HCT116 (cell line): Measurements from ENCODE around the gene WNT3A. TPM values are rescaled to one million over a fixed set of nuclear protein-coding genes. Genes with fewer than 3 reads are reported as not detected.

Source experiments
- ATAC-seq: fragments of 200-7000 bp; cut with Tn5 transposase; 2 replicates; pipeline ENCODE4 v1.9.1; 2020; ENCODE audit warnings: mild to moderate bottlenecking, moderate library complexity
- BruUV-seq: library from RNA; stranded (reverse); fragments of 400-500 nt; replicated peaks from 2 replicates; lab custom pipeline; 2021; lab: Mats Ljungman, UMichigan
- CTCF ChIA-PET: fragments of 300-600 bp; sonication (Branson Sonifier 250); formaldehyde crosslinking; loops from one replicate; lab custom pipeline; 2021; ENCODE audit warnings: antibody characterized with exemption; lab: Charles Lee
- POLR2A ChIA-PET: fragments of 300-600, 350-600 bp; sonication (Branson Sonifier 250); formaldehyde crosslinking; loops from one replicate; lab custom pipeline; 2021; ENCODE audit warnings: antibody characterized with exemption; lab: Charles Lee
- RAD21 ChIA-PET, 2 experiments: fragments of 300-600 bp; sonication (Branson Sonifier 250); formaldehyde crosslinking; loops; one replicate each; lab custom pipeline; 2023; ENCODE audit warnings: low total read pairs in 2 of 2; ENCODE audit not compliant: uncharacterized antibody in 2 of 2, unreplicated experiment in 2 of 2, low non-redundant PET in 1 of 2; lab: Charles Lee
- DNase-seq: peaks from one replicate; pipeline ENCODE4 v3.0.0-alpha.2; 2010; ENCODE audit warnings: low read depth, low spot score
- H2AFZ ChIP-seq: fragments of 200-600 bp; shearing (Covaris generic), sonication (generic); 2 replicates; pipeline ENCODE4 v1.6.1; 2017; ENCODE audit warnings: low read depth, mixed run types, mixed read lengths, antibody characterized with exemption, low read length; ENCODE audit not compliant: poor library complexity, severe bottlenecking
- H3K27ac ChIP-seq: 2 replicates; pipeline ENCODE4 v1.5.1; 2012; ENCODE audit warnings: low read depth, low read length
- H3K27me3 ChIP-seq: fragments of 200-600 bp; sonication (generic); 2 replicates; pipeline ENCODE4 v1.6.1; 2016; ENCODE audit warnings: mixed run types, low read length, mixed read lengths; ENCODE audit not compliant: insufficient read depth
- H3K36me3 ChIP-seq, 2 experiments: fragments of 200-500 bp in 1 of 2; fragments of 200-600 bp in 1 of 2; sonication (Bioruptor generic) in 1 of 2; sonication (generic) in 1 of 2; 2 replicates each; pipeline versions ENCODE4 v1.5.1 to v1.6.1; 2014 to 2016; ENCODE audit warnings: low read length in 2 of 2, inconsistent platforms in 1 of 2, mixed read lengths in 1 of 2, mixed run types in 1 of 2; ENCODE audit not compliant: insufficient read depth in 2 of 2, control insufficient read depth in 1 of 2
- H3K4me1 ChIP-seq, 2 experiments: fragments of 200-600 bp in 1 of 2; sonication (generic) in 1 of 2; 2 replicates each; pipeline versions ENCODE4 v1.5.1 to v1.6.1; 2012 to 2017; ENCODE audit warnings: low read length in 2 of 2, inconsistent platforms in 1 of 2, mild to moderate bottlenecking in 1 of 2, mixed read lengths in 1 of 2, mixed run types in 1 of 2, moderate library complexity in 1 of 2; ENCODE audit not compliant: insufficient read depth in 2 of 2, control insufficient read depth in 1 of 2
- H3K4me2 ChIP-seq: fragments of 200-600 bp; sonication (generic); 2 replicates; pipeline ENCODE4 v1.6.1; 2017; ENCODE audit warnings: mixed run types, low read length, mixed read lengths
- H3K4me3 ChIP-seq, 2 experiments: fragments of 200-600 bp in 1 of 2; sonication (generic) in 1 of 2; replicated peaks in 1 of 2; 2 replicates each; pipeline ENCODE4 v1.5.1; 2011 to 2016; ENCODE audit warnings: low read length in 2 of 2, control low read depth in 1 of 2, low read depth in 1 of 2, mild to moderate bottlenecking in 1 of 2, mixed read lengths in 1 of 2, mixed run types in 1 of 2
- H3K79me2 ChIP-seq: fragments of 200-600 bp; sonication (generic); 2 replicates; pipeline ENCODE4 v1.6.1; 2017; ENCODE audit warnings: mild to moderate bottlenecking, mixed run types, low read length, moderate library complexity, mixed read lengths; ENCODE audit not compliant: insufficient read depth
- H3K9ac ChIP-seq: fragments of 200-600 bp; sonication (generic); 2 replicates; pipeline ENCODE4 v1.6.1; 2016; ENCODE audit warnings: low read length, mixed read lengths
- H3K9me2 ChIP-seq: fragments of 200-600 bp; sonication (generic), shearing (Covaris generic); 2 replicates; pipeline ENCODE4 v1.6.1; 2017; ENCODE audit warnings: mixed run types, mild to moderate bottlenecking, moderate library complexity; ENCODE audit not compliant: insufficient read depth
- H3K9me3 ChIP-seq, 2 experiments: fragments of 200-500 bp in 1 of 2; fragments of 200-600 bp in 1 of 2; sonication (Bioruptor generic) in 1 of 2; sonication (generic) in 1 of 2; 2 replicates each; pipeline ENCODE4 v1.6.1; 2014 to 2017; ENCODE audit warnings: low read length in 2 of 2, mixed read lengths in 2 of 2, inconsistent platforms in 1 of 2, low read depth in 1 of 2, mild to moderate bottlenecking in 1 of 2, mixed run types in 1 of 2, moderate library complexity in 1 of 2; ENCODE audit not compliant: control insufficient read depth in 1 of 2, insufficient read depth in 1 of 2
- H4K20me1 ChIP-seq: fragments of 200-600 bp; sonication (generic), shearing (Covaris generic); 2 replicates; pipeline ENCODE4 v1.6.1; 2017; ENCODE audit warnings: mixed run types, mild to moderate bottlenecking, moderate library complexity; ENCODE audit not compliant: insufficient read depth
- CBX3 ChIP-seq: IDR thresholded peaks from 2 replicates; pipeline ENCODE4 v1.6.1; 2012; ENCODE audit warnings: low read depth
- EGR1 ChIP-seq: IDR thresholded peaks from 2 replicates; pipeline ENCODE4 v1.6.1; 2012; ENCODE audit warnings: low read depth
- ELF1 ChIP-seq: IDR thresholded peaks from 2 replicates; pipeline ENCODE4 v1.6.1; 2012; ENCODE audit warnings: low read depth, borderline replicate concordance
- EZH2phosphoT487 ChIP-seq: fragments of 200-600 bp; IDR thresholded peaks from 2 replicates; pipeline ENCODE4 v1.6.1; 2018; ENCODE audit warnings: antibody characterized with exemption, borderline replicate concordance
- FOSL1 ChIP-seq: IDR thresholded peaks from 2 replicates; pipeline ENCODE4 v1.6.1; 2012; ENCODE audit warnings: low read depth
- JUND ChIP-seq: IDR thresholded peaks from 2 replicates; pipeline ENCODE4 v1.6.1; 2012
- POLR2AphosphoS5 ChIP-seq: IDR thresholded peaks from 2 replicates; pipeline ENCODE4 v1.6.1; 2011; ENCODE audit warnings: mild to moderate bottlenecking, low read depth, low read length, moderate library complexity
- RAD21 ChIP-seq: IDR thresholded peaks from 2 replicates; pipeline ENCODE4 v1.6.1; 2012; ENCODE audit warnings: low read depth, mild to moderate bottlenecking
- SIN3A ChIP-seq: IDR thresholded peaks from 2 replicates; pipeline ENCODE4 v1.6.1; 2012; ENCODE audit warnings: low read depth
- SP1 ChIP-seq: IDR thresholded peaks from 2 replicates; pipeline ENCODE4 v1.6.1; 2012; ENCODE audit warnings: low read depth
- SRF ChIP-seq: IDR thresholded peaks from 2 replicates; pipeline ENCODE4 v1.6.1; 2012; ENCODE audit warnings: low read depth
- ZFX ChIP-seq: fragments of 450-650 bp; IDR thresholded peaks from 2 replicates; pipeline ENCODE4 v1.6.1; 2017
- ZNF274 ChIP-seq: fragments of 200-500 bp; sonication (Bioruptor generic); IDR thresholded peaks from 2 replicates; pipeline ENCODE4 v1.6.1; 2014; ENCODE audit warnings: mild to moderate bottlenecking, low read depth, low read length, inconsistent platforms
- intact Hi-C: fragments of 100-400 bp; cut with micrococcal nuclease; formaldehyde crosslinking; loops from 2 replicates; pipeline ENCODE4 v1.10.0; 2022
- total RNA-seq: library from RNA; stranded (reverse); gene quantifications from one replicate; pipeline ENCODE4 v1.2.1, GENCODE V29; 2021; ENCODE audit not compliant: unreplicated experiment
- TF ChIP-seq, protein P1 (sequence below): IDR thresholded peaks from 2 replicates; pipeline ENCODE4 v1.6.1; 2012
- TF ChIP-seq, protein P2 (sequence below), 3 experiments: fragments of 200-600 bp in 1 of 3; sonication (generic) in 1 of 3; IDR thresholded peaks in 2 of 3; conservative IDR thresholded peaks in 1 of 3; 2 replicates each; pipeline ENCODE4 v1.5.1; 2012 to 2017; ENCODE audit warnings: low read depth in 2 of 3, low read length in 2 of 3, antibody characterized with exemption in 1 of 3, borderline replicate concordance in 1 of 3, control low read depth in 1 of 3, mild to moderate bottlenecking in 1 of 3, mixed read lengths in 1 of 3, mixed run types in 1 of 3, moderate library complexity in 1 of 3; ENCODE audit not compliant: insufficient read depth in 1 of 3
- TF ChIP-seq, protein P3 (sequence below): IDR thresholded peaks from 2 replicates; pipeline ENCODE4 v1.6.1; 2011; ENCODE audit warnings: mild to moderate bottlenecking, low read length, moderate library complexity; ENCODE audit not compliant: insufficient replicate concordance; ENCODE audit errors: extremely low read depth
- TF ChIP-seq, protein P4 (sequence below): IDR thresholded peaks from 2 replicates; pipeline ENCODE4 v1.6.1; 2012

Gene WNT3A
- total RNA-seq, 1 experiment from 2014 or later = 3.7 TPM

DNA sequence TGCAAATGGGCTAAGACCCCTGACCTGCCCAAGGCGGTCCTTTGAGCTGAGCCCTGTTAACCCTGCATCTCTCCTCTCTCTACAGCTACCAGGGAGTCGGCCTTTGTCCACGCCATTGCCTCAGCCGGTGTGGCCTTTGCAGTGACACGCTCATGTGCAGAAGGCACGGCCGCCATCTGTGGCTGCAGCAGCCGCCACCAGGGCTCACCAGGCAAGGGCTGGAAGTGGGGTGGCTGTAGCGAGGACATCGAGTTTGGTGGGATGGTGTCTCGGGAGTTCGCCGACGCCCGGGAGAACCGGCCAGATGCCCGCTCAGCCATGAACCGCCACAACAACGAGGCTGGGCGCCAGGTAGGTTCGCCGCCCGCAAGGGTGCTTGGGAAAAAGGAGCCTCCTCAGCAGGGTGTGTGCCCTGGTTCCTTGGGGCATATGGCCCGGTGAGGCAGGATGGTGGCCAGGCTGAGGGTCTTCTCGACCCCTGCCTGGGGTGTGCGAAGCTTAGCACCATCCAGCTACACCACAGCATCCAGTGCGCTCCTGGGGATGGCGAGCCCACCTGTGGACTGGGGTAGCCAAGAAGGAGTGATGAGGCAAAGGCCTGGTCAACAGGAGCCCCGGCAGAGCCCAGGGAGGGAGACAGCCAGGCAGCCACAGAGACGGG is 43.9 kb downstream of the WNT3A start:
- no peaks in the 10 kb centered on the region for H4K20me1 ChIP-seq
- BruUV-seq = no TSS peak
- no peaks in the 10 kb centered on the region for H3K9me3 ChIP-seq
- ATAC-seq (no peak), DNase-seq (no peak)
- ChIA-PET CTCF (no interaction called here), RAD21 (no interaction called here), POLR2A (no interaction called here)
- H3K4me2 ChIP-seq = no peak overlapping the region
- H3K79me2 ChIP-seq = no peaks in the 10 kb centered on the region
- intact Hi-C loops = no loop called here
- no peaks in the 10 kb centered on the region for H3K27me3 ChIP-seq
- H3K9me2 ChIP-seq = no peaks in the 10 kb centered on the region
- H2AFZ ChIP-seq = no peak overlapping the region
- H3K36me3 ChIP-seq = no peaks in the 10 kb centered on the region
- H3K27ac ChIP-seq = no peak overlapping the region
- no peak overlapping the region for H3K4me3 ChIP-seq
- H3K4me1 ChIP-seq = no peaks in the 10 kb centered on the region
- TF ChIP-seq RAD21 = no peak
- TF ChIP-seq, protein P1, sequence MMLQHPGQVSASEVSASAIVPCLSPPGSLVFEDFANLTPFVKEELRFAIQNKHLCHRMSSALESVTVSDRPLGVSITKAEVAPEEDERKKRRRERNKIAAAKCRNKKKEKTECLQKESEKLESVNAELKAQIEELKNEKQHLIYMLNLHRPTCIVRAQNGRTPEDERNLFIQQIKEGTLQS = no peak
- no peak for TF ChIP-seq CBX3
- TF ChIP-seq EGR1 = no peak
- no peak for TF ChIP-seq POLR2AphosphoS5
- no peak for TF ChIP-seq FOSL1
- TF ChIP-seq, protein P2, sequence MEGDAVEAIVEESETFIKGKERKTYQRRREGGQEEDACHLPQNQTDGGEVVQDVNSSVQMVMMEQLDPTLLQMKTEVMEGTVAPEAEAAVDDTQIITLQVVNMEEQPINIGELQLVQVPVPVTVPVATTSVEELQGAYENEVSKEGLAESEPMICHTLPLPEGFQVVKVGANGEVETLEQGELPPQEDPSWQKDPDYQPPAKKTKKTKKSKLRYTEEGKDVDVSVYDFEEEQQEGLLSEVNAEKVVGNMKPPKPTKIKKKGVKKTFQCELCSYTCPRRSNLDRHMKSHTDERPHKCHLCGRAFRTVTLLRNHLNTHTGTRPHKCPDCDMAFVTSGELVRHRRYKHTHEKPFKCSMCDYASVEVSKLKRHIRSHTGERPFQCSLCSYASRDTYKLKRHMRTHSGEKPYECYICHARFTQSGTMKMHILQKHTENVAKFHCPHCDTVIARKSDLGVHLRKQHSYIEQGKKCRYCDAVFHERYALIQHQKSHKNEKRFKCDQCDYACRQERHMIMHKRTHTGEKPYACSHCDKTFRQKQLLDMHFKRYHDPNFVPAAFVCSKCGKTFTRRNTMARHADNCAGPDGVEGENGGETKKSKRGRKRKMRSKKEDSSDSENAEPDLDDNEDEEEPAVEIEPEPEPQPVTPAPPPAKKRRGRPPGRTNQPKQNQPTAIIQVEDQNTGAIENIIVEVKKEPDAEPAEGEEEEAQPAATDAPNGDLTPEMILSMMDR (IDR thresholded peaks at IDR 0.05 in 2 of 3, conservative IDR thresholded peaks at IDR 0.05 in 1 of 3; ENCODE audit: borderline replicate concordance in 1 of 3, insufficient read depth in 1 of 3, low read depth in 2 of 3, low read length in 2 of 3) = no peak
- TF ChIP-seq JUND = no peak
- TF ChIP-seq ZFX = no peak
- TF ChIP-seq ZNF274 = no peak
- TF ChIP-seq, protein P3, sequence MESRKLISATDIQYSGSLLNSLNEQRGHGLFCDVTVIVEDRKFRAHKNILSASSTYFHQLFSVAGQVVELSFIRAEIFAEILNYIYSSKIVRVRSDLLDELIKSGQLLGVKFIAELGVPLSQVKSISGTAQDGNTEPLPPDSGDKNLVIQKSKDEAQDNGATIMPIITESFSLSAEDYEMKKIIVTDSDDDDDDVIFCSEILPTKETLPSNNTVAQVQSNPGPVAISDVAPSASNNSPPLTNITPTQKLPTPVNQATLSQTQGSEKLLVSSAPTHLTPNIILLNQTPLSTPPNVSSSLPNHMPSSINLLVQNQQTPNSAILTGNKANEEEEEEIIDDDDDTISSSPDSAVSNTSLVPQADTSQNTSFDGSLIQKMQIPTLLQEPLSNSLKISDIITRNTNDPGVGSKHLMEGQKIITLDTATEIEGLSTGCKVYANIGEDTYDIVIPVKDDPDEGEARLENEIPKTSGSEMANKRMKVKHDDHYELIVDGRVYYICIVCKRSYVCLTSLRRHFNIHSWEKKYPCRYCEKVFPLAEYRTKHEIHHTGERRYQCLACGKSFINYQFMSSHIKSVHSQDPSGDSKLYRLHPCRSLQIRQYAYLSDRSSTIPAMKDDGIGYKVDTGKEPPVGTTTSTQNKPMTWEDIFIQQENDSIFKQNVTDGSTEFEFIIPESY = no peak
- no peak for TF ChIP-seq EZH2phosphoT487
- TF ChIP-seq, protein P4, sequence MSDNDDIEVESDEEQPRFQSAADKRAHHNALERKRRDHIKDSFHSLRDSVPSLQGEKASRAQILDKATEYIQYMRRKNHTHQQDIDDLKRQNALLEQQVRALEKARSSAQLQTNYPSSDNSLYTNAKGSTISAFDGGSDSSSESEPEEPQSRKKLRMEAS = no peak
- TF ChIP-seq SRF = no peak
- no peak for TF ChIP-seq ELF1
- TF ChIP-seq SIN3A = no peak
- TF ChIP-seq SP1 = no peak
- no peak overlapping the region for H3K9ac ChIP-seq
